ENCODE measurements around the gene RHBDD1.
A peak's percentile ranks its signal among the peaks of the same experiment; 100 is the strongest.

The RHBDD1 gene, protein sequence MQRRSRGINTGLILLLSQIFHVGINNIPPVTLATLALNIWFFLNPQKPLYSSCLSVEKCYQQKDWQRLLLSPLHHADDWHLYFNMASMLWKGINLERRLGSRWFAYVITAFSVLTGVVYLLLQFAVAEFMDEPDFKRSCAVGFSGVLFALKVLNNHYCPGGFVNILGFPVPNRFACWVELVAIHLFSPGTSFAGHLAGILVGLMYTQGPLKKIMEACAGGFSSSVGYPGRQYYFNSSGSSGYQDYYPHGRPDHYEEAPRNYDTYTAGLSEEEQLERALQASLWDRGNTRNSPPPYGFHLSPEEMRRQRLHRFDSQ

DNA sequence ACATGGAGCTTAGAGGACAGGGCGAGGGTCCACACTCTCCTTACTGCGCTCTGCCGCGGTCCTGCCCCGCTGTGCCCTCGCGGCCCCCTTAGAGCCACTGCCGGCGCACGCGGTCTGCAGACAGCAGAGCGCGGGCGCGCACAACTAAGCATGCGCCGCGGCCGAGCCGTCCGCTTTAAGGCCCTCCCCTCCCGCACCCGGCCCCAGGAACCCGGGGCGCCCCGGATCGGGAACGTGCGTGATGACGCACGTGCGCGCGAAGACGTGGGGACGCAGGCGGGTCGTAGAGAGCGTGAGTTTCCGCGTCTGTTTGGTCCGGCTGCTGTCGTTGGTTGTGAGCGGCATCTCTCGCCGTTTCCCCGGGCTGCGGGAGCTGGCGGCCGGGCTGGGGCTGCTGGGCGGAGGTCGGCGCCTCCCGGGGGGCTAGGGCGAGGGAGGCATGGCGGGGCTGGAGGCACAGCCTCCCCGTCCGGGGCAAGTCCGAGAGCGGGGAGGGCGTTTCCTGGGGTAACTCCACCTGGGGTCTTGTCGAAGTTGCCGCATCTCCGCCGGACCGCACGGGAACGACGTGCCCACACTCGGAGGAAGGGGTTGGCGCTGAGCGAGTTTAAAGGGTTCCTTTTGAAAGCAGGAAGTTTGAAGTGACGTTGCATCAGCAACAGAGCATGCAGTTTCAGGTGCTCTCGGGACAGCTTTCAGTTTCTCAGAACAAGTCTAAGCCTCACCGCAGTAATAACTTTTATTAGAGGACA is at the start of gene RHBDD1:
Gene RHBDD1, plus strand, starts transcription at position 259 of the 752 bp plus-strand sequence. CDS start 28,640 bp downstream, outside the sequence.
- peak; percentile 90 for DNase-seq (ENCODE audit: low read depth)

DNA sequence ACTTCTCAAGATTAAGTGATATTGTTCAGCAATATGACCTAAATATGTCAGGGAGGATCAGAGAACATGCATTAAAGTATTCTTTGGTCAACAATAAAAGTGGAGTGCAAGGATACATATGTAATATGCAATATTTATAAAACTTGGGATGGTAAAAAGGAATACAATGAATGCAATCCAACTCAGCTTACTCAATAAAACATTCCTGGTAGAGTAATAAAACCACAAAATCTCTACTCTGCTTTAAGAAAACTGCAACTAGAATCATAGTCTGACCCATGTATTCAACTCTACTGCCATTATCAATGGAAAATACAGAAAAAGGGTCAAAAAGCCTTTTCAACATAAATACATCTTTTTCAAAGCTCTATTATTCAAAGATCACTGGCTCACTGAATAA is 47.8 kb upstream of the RHBDD1 start:
- no peak for DNase-seq (ENCODE audit: low read depth)

DNA sequence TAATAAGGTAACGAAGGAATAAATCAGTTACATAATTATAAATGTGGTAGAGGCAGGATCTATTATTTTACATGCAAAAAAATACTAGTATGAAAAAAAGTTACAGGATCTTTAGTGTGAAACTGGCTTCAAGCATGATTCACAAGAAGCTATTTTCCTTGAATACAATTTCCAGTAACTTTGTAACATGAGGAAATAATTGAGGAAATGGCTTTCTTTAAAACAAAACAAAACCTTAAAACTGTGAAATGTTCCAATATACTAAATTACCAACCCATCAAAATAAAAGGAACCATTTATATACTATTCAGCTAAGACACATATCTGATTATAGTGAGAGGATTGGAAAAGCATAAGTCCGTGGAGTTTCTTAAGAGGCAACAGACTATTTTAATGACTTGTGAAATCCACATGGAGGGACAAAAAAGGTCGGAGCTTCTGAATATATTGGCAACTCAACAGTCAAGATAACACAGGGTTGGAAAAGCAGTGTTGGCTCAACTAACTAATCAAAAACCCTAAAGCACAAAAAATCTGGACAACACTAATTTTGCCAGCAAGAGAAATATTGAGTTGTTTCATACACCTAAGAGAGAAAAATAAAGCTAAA is 46.9 kb upstream of the RHBDD1 start:
- DNase-seq (ENCODE audit: low read depth) = no peak

DNA sequence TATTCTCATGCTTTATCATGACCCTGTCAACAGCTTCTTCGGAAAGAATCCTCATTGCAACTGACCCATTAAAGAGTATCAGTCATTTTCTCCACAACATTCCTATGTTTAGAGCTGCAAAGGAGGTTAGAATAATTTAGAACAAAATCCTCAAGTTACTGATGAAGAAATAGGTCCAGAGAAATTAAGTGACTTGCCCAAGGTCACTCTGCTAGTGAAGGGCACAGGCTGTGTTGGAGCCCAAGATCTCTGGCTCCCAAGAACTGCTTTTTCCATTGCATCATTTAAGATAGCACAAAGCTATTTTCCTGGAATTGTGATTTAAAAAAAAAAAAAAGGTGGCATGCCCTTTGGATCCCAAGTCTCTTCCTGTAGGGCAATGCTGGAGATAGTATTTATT is 45.8 kb upstream of the RHBDD1 start:
- no peak for DNase-seq (ENCODE audit: low read depth)

DNA sequence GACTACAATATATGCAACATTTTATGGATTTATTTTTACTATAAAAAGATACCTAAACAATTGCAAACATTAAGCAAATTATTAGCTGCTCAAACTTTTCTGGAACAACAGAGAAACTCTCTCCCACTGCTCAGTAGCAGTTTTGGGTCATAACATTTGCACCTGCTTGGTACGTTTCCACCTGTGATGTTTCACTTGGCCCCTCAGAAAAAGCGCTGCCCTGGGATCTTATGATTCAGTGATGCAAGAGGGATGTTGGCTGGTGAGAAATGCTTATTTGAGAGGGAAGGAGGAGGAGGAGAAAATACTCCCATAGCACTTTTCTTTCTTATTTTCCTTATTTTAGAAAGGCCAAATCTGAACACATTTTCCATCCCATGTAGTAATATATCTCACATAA is 45.4 kb upstream of the RHBDD1 start:
- no peak for DNase-seq (ENCODE audit: low read depth)

DNA sequence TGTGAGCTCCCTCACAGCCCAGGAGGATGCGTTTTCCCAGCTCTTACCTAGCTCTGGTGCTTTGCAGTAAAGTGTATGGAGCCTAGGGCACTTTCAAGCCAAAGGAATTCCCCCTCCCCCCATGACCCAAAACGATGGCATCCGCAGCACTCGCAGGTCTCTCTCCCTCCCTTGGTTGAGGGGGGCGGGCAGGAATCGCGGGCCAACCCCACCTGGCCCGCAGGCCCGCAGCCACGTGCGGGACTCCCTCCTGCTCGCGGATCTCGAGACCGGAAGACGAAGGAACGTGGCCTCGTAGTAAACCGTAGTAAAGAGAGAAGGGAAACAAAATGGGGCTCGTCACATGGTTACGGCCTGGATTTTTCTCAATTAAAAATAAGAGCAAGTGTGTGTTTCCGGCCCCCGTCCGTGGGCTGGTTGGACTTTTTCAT is 44.8 kb upstream of the RHBDD1 start:
- DNase-seq (ENCODE audit: low read depth) = peak; percentile 65

DNA sequence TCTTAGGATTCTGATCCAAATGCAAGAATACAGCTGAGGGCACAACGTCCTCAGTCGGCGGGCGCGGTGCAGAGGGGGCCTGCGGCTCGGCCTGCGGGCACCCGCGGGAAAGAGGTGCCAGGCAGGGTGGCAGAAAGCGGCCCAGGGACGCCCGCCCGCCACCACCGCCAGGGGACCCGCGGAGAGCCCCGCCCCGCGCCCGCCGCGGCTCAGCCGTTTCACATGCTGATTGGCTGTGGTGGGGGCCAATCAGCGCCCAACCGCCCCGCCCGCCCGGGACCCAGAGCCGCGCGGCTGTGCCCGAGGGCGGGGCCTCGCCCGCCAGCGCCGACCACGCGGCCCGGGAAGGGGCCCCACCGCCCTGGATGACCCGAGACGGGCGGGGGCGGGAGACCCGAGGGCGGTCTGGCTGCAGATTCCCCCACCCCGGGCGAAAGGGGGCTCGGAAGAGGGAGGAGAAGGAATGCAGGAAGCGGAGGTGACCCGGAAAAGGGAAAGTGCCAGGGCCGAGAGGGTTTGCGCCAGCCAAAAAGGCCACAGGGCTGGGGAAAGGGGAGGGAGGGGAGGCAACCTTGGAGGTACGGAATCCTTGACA is 44.3 kb upstream of the RHBDD1 start:
- DNase-seq (ENCODE audit: low read depth) = no peak

DNA sequence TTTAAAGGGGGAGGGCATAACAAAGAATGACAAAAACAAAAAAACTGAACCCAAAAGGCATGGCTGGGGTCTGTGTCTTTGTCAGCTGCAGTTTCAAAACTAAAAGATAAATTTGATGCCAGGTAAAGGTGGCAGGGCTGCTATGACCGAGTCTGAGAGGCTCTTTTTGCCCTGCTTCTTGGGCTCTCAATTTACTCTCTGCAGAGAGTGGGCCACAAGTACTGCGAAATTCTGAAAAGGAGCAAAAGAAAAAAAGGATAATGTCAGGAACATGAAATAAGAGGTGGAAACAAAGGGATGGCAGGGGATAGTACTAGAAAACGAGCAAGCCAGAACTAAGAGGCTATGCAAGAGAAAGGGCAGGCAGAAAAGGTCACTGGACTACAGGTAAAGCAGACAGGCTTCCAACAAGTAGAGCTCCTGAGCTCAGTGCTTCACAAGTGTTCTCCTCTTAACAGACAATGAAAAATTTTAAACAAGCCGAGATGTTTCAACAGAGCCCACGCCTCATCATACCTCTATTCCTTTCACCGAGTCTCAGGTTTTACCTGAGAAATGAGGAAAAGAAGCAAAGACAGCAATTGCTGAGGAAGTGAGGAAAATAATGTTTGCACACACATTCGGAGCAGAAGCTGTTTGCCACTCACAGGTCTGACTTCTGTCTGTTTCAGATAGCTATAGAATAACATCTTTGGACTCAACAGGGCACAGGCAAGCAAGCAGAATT is 43.5 kb upstream of the RHBDD1 start:
- no peak for DNase-seq (ENCODE audit: low read depth)

DNA sequence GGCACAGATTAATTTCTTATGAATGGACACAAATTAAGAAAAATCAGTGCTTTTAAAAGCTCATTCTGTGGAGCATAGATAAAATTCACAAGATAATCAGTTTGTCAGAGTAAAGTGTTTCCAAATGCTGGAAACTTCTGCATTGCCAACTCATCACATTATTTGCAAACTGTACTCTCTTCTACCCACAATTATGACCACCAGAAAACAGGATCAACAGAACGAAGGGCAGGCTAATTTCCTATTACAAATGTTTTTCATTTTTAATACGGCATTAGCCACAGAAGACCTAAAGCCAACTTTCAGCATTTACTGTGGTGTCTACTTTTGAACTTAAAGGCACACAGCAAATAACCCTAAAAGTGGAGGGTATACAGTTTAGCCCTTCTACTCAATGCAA is 42.2 kb upstream of the RHBDD1 start:
- no peak for DNase-seq (ENCODE audit: low read depth)

DNA sequence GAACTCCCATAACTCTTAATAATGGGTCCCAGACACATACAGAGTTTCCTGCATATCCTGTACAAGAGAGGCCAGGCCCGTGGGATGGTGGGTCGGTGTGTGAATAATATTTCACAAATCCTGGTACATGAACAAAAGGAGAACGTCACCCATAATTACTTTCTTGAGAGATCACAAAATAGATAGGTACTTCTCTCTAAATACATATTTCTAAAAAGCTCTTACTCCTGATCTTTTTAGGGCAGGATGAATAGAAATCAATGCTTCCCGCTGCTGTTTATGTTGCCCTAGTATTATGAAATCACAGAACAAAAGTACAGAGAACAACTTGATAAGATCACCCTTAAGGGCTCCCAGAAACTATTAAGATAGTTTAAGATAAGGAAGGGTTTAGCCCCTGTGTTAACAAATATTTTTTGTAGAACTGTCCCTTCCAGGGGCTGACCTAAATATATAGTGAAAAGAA is 41.6 kb upstream of the RHBDD1 start:
- no peak for DNase-seq (ENCODE audit: low read depth)

DNA sequence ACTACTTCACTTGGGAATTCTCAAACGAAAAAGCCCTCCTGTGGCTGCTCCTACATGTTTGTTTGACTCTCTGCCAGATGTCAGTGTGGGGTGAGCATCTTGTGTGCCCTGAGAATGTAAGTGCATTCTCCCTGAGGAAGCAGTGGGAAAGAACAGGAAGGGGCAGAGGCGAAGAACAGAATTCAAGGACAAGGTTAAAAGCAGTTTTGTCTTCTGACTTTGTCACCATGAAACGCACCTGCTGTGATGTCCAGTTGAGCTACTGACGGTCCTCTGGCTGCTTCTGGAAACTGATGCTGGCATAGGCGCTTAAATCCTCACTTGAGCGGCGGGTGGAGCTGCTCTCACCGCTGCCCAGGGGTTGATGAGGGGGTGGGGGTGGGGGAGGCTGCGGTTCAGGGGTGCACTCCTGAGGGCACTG is 41.1 kb upstream of the RHBDD1 start:
- DNase-seq (ENCODE audit: low read depth) = no peak

DNA sequence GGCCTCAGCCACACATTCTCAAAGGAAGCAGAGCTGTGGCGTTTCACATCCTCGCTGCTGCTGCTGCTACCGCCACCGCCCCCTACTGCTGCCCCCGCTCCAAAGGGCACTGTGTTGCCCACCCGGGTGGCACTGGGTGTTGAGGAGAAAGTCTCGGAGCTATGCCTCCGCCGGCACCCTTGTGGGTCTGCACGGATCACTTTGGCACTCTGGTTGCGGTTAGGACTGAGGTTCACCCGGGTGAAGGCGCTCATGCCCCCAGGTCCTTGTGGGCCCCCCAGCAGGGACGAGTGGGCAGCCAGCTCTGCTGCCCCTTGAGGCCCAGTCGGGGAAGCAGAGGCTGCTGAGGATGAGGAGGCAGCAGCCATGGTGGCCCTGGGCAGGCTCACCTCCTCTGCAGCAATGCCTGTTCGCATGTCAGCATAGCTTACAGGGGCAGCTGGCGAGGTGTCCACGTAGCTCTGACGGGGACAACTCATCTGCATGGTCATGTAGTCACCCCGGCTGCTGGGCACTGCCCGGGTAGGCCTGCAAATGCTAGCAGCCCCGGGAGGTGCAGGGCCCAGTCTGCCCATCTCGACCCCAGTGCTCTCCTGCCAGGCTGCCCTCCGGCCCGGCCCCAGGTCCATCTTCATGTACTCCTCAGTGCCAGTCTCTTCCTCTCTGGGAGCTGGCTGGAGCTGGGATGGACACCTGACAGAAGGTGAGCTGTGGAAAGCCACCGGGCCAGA is 40.4 kb upstream of the RHBDD1 start:
- no peak for DNase-seq (ENCODE audit: low read depth)

DNA sequence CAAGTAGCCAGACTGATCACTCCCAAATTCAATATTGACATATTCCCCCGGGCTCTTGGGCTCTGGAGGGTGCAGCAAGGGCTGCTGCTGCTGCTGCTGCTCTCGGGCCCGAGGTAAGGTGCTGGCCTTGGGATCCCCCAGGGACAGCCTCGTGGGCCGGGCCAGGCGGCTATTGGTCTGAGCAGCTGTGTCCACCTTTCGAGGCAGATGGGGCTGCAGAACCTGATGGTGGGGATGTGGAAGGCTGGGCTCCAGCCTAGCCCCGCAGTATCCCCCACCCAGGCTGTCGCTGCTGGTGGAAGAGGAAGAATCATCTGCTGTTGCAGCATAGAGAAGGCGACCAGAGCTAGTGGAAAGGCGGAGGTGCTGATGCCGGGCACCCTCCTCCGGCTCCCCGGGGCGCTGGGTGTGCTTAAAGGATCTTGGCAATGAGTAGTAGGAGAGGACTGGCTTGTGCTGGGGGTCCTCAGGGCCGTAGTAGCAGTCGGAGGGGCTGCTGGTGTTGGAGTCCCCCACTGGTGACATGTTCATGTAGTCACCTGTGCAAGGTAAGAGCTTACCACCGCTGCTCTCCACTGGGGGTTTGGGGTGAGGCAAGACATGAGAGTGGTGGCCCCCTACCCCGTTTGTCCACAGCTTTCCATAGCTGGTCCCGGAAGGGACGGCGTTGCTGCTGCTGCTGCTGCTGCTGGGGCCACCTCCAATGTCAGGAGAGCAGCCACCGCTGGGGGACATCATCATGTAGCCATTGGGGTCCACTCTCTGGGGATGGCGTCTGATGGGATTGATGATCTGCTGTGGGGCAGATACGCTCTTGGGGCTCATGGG is 39.6 kb upstream of the RHBDD1 start:
- DNase-seq (ENCODE audit: low read depth) = no peak

DNA sequence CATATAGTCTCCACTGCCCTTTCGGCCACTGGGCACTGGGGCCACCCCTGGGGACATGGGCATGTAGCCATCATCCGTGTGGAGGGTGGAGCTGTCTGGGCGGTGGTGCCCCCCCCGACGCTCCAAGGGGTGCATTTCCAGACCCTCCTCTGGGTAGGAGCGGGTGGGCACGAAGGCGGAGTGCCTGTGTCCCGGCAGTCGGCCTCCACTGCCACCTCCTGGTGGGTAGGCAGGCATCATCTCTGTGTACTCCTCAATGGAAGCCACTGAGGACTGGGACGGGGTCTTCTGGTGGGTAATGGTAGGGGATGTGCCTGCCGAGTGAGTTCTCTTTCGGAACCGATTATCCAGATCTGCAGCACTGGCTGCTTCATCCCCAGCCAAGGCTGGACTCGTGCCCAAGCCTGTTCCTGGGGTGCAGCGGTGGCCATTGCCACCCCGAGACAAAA is 39.0 kb upstream of the RHBDD1 start:
- DNase-seq (ENCODE audit: low read depth) = no peak

DNA sequence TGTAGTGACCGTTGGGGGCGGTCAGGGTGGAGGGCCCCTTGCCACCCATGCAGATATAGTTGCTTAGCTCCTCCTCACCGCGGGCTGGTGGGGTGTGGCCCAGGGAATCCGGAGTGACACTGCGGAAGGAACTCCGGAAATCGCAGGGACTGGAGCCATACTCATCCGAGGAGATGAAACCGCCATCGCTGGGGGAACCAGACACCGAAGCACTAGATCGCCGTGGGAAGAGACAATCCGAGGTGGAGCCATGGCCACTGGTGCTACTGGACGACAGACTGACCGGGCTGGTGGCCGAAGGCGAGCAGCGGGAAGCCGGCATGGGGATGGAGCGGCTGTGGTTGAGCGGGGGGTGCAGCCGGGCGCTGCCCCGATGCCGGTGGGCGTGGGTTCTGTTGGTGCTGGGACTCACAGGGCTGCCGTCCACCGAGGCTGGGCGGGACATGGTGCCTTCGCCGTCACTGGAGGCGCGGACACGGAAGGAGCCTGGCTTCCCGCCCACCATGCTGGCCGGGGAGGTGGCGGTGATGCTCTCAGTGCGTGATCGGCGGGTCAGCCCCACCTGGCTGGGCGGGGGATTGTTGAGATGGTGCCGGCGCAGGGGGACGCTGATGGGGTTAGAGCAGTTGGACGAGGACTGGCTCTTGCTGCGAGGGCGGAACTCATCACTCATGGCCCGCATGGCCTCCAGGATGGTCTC is 38.4 kb upstream of the RHBDD1 start:
- DNase-seq (ENCODE audit: low read depth) = no peak

DNA sequence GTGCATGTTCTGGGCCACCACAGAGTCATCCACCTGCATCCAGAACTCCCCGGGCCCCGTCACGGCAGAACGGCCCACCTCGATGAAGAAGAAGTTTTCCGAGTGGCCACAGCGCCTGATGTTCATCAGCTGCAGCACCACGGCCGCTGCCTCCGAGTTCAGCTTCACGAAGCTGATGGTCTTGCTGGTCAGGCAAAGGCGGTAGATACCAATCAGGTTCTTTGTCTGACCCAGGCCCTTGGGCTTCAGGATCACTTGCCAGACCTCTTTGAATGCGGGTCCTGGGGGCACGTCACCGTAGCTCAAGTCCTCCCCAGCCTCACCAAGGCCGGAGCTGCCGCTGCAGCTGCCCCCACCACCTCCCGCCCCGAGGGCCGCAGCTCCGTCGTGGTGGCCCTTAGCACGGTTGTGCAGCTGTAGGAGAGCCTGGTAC is 37.8 kb upstream of the RHBDD1 start:
- DNase-seq (ENCODE audit: low read depth) = no peak

DNA sequence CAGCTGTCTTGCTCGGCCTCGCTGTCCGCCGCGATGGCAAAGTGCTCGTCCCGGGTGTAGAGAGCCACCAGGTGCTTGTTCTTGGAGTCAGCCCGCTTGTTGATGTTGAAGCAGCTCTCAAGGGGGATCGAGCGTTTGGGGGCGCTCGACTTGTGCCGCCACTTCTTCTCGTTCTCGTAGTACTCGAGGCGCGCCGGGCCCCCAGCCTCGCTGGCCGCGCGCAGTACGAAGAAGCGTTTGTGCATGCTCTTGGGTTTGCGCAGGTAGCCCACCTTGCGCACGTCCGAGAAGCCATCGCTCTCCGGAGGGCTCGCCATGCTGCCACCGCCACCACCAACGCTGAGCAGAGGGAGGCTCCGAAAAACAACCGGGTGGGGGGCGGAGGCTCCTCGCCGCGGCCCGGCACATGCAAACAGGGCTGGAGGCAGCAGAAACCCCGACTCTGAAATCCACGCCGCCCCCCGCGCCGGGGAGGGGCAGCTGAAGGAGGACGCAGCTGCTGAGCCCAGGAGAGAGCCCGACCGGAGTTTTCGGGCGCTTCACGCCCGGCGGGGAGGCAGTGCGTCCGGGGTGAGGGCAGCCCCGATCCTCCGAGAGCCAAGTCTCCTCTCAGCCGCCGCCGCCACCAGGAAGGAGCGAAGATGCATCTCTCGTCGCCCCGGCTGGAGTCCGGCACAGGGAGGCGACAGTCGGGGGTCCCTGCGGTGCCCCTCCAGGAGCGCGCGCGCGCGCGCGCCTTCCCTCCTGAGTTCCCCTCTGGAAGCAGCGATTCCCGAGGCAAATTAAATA is 37.2 kb upstream of the RHBDD1 start:
- no peak for DNase-seq (ENCODE audit: low read depth)

DNA sequence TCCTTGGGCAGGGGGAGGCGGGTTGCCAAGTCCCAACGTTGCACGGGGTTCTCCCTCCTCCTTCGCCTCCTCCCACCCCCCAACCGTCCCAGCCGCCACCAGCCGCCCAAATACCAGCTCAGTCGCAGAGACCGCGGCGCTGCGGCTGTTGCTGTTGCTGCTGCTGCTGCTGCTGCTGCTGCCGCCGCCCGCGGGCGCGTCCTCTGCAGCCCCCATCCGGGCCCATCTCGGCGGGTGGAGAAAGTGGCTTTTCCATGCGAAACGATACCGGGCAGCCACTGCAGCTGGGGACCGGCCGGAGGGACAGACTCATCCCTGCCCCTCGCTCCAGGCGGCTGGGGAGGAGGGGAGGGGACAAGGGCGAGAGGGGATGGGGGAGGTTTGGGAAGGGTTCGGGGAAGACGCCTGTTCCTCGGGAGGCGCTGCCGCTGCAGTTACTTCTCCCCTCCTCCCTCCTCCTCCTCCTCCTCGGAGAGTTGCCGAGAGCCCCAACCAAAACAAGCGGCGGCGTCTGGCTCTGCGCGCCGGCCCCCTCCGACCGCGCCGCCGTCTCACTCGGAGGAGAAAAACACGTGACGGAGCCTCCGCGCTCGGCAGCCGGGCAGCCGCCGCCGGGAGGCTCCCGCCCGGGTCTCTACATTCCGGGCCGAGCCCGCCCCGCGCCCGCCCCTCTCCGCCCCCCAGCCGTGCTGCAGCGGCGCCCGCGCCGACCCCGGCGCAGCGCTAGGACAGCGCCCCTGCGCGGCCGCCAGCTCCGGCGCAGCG is 36.5 kb upstream of the RHBDD1 start, which contains the start of gene IRS1:
Gene IRS1, minus strand, starts transcription at position 610 of the 765 bp plus-strand sequence. CDS start 1,082 bp downstream, outside the sequence.
- DNase-seq (ENCODE audit: low read depth) = peak; percentile 38
